Measurements from ENCODE around the gene MSI1. TPM values are rescaled to one million over a fixed set of nuclear protein-coding genes. Genes with fewer than 3 reads are reported as not detected.

Gene MSI1
- total RNA-seq, 1 donor from 2014 or later: 0.31 TPM

GRCh38 chr12:120376934-120377572 is 8.1 kb upstream of the MSI1 start:
- DNase-seq: no peak

DNA sequence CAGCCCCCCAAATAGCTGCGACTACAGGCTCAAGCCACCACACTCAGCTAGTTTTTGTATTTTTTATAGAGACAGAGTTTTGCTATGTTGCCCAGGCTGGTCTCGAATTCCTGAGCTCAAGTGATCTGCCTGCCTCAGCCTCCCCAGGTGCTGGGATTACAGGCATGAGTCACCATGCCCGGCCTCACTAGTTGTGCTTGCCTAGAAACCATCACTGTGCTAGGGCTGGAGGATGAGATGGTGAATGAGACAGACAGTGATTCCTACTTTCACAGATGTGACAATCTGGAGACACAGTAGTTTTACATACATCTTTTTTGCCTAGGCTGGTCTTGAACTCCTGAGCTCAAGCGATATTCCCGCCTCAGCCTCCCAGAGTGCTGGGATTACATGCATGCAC is 7.5 kb upstream of the MSI1 start:
- no peak for DNase-seq

GRCh38 chr12:120376009-120376408 is 7.0 kb upstream of the MSI1 start:
- DNase-seq: no peak

DNA sequence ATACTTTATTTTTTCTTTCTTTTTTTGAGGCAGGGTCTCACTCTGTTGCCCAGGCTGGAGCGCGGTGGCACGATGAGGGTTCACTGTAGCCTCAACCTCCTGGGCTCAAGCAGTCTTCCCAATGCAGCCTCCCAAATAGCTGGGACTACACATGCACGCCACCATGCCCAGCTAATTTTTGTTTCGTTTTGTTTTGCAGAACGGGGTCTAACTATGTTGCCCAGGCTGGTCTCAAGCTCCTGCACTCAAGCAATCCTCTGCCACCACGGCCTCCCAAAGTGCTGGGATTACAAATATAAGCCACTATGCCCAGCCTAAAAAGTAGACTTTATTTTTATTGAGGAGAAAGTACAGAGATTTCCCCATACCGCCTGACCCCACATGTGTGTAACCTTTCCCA is 4.7 kb upstream of the MSI1 start:
- DNase-seq: no peak

- no peak for DNase-seq
Observed at GRCh38 chr12:120370343-120371243, 1.6 kb upstream of the MSI1 start.

DNA sequence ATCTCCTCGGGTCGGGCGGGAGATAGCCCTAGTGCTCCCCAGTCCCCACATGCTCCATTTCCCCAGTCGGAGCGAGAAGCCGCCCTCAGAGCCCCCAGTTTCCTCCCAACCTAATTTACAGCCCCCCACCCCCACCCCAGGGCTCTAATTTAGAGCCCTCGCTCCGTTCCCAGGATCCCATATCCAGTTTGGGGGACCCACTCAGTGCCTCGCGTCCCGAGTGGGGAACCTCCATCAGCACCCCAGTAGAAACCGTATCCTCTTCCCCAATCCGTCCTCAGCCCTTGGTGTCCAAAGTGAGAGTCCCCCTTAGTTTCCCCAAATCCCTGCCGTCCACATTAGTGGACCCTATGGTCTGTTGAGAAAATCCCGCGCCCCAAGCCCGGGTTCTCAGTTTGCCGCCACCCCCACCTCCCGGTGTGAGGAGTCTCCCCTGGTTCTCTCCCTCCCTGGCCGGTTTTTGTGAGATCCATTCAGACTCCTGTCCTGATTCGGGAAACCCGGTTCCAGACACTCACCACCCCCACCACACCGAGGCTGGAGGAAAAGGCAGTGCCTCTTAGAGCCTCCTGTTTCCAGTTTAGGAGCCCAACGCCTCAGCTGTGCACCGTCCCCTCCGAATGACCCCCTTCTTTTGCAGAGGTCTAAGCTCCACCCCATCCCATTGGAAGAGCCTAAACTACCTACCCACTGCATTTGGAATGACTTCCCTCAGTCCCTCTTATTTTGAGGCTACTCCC is 809 bp upstream of the MSI1 start:
- DNase-seq: no peak

- DNase-seq: peak; percentile 33
Observed at GRCh38 chr12:120367924-120368788, 808 bp downstream of the MSI1 start.

GRCh38 chr12:120367233-120367923 is 1.6 kb downstream of the MSI1 start:
- DNase-seq: no peak

DNA sequence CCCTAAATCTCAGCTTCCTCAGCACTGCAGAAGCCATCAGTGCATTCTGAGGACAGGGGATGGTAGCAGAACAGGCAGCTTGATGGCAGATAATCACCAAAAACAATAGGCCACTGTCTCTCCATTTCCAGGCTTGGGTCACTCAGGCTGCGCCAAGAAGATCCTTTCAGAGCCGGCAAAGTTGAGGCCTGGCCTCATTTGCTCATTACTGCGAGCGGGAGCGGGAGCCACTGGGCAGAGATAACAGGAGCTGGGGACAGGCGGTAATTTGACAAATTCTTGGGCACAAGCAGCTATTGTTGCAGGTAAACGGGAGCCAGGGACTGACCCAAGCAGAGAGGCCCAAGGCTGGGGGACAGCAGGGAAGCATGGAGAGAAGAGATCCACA is 2.1 kb downstream of the MSI1 start:
- DNase-seq: no peak

DNA sequence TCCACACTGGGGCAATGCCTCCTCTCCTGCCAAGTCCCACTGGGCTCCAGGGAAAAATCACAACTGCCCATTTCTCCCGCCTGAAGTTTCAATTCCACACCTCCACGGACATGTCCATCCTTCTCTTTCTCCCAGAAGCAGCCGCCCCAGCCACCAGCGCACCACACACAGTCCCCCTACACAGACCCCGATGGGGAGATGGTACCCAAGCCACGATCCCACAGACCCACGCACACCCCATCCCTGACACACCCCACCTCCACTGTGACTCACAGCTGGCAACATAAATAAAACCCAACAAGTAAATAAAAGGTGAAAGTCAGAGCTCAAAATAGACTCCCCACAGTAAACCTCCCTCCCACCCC is 2.6 kb downstream of the MSI1 start:
- DNase-seq: no peak

GRCh38 chr12:120365675-120366340 is 3.2 kb downstream of the MSI1 start:
- no peak for DNase-seq

- no peak for DNase-seq
Observed at GRCh38 chr12:120364487-120364886, 4.5 kb downstream of the MSI1 start.

DNA sequence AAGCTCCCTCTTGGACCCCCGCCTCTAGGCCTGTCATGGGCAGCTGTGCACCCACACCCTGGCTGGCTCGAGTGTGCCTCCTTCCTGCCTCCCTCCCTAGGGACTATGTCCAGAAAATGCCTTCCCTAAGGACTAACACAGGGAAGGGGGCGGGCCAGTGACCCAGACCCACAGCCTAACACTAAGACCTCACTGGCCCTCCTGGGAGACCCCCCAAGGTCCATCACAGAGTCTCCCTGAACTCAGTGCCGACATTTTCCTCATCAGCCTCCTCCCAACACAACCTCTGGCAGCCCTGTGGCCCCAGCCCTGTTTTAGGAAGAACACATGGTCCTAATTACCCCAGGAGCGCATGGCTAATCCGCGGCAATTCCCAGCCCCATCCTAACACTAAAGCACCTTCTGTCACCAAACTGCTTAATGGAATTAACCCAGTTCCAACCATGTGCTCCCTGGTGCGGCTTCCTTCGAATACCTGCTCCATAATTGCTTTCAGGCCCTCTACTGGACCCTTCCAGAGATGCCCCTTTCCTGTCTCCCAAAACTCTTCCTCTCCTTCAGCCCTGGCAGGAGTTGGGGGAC is 5.6 kb downstream of the MSI1 start:
- DNase-seq: no peak

DNA sequence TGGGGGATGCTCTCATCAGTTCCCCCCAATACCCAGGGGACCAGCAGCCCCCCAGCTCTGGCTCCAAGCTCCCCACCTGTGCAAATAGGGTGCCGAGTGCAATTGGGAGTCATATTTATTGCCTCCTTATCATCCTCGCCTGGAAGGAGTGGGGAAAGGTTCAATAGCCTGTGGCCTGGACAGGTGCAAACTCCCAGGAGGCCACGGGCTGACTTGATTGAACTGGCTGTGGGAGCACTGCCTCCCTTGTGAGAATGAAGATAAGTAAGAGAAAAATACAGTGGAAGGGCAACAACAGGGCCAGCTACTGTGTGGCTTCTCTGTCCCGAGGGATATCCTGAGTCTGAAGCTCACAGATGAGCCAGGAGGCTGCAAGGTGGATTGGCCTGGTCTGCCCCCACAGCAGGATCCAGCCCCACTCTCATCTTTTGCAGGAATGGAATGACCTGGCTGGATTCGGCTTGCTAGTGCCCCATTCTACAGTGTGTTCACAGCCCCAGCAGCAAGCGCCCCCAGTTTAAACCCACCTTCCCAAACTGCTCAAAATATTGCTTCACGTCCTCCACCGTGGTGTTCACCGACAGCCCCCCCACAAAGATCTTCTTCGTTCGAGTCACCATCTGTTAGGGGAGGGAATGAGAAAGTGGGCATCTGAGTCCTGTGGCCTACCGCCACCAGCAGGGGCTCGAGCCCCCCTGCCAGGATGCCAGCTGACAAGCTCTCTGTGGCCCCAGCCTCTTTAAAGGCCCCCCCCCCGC is 6.3 kb downstream of the MSI1 start:
- DNase-seq: no peak

- peak; percentile 94 for DNase-seq
Observed at GRCh38 chr12:120361506-120362208, 7.3 kb downstream of the MSI1 start.

GRCh38 chr12:120359128-120359527 is 9.8 kb downstream of the MSI1 start:
- DNase-seq: no peak

- no peak for DNase-seq
Observed at GRCh38 chr12:120358412-120359100, 10.4 kb downstream of the MSI1 start.

DNA sequence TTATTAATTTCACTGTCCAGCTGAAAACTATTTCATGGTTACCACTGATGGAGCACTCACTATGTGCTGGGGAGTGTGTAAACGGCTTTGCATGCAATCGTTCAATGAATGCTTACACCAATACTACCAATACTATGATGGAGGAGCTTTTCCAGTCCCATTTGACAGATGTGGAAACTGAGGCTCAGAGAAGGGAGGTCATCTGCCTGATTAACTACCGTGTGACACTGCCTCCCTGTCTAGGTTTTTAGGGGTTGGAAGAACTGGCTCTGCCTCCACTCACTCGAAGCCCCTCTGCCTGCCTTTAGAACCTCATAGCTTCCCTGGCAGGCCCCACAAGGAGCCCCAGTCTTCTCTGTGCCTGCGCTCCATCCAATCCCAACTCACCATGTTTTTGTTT is 11.9 kb downstream of the MSI1 start:
- DNase-seq: no peak

Data from tongue (tissue), 2 donors.